HG03196 (cell line): Measurements from ENCODE around the gene COL19A1.

Experiments
- ATAC-seq: cut with Tn5 transposase; IDR thresholded peaks from one replicate; pipeline ENCODE4 v1.9.1; 2021; ENCODE audit not compliant: unreplicated experiment

Gene COL19A1

GRCh38 chr6:70051197-70052124, 185.1 kb downstream of the COL19A1 start:
- no peak for ATAC-seq

- ATAC-seq, result no peak
Observed at GRCh38 chr6:70059039-70059719, 192.8 kb downstream of the COL19A1 start.

- ATAC-seq, result no peak
Observed at GRCh38 chr6:70060680-70061079, 194.3 kb downstream of the COL19A1 start.

- no peak for ATAC-seq
Observed at GRCh38 chr6:70061546-70061945, 195.2 kb downstream of the COL19A1 start.

- no peak for ATAC-seq
Observed at GRCh38 chr6:70062010-70062409, 195.7 kb downstream of the COL19A1 start.

GRCh38 chr6:70072540-70073179, 206.3 kb downstream of the COL19A1 start:
- no peak for ATAC-seq

GRCh38 chr6:70073637-70074036, 207.3 kb downstream of the COL19A1 start:
- no peak for ATAC-seq

- ATAC-seq, result no peak
Observed at GRCh38 chr6:70079241-70079640, 212.9 kb downstream of the COL19A1 start.

- ATAC-seq, result no peak
Observed at GRCh38 chr6:70080443-70081070, 214.2 kb downstream of the COL19A1 start.

- no peak for ATAC-seq
Observed at GRCh38 chr6:70082830-70083229, 216.5 kb downstream of the COL19A1 start.

GRCh38 chr6:70086806-70087205, 220.4 kb downstream of the COL19A1 start:
- ATAC-seq, result no peak

GRCh38 chr6:70094156-70094555, 227.8 kb downstream of the COL19A1 start:
- no peak for ATAC-seq

- ATAC-seq, result no peak
Observed at GRCh38 chr6:70099732-70100131, 233.4 kb downstream of the COL19A1 start.

GRCh38 chr6:70103798-70104197, 237.4 kb downstream of the COL19A1 start:
- ATAC-seq, result no peak

GRCh38 chr6:70107852-70108629, 241.7 kb downstream of the COL19A1 start:
- ATAC-seq, result no peak

- no peak for ATAC-seq
Observed at GRCh38 chr6:70110126-70111022, 244.0 kb downstream of the COL19A1 start.

GRCh38 chr6:70111737-70112136, 245.4 kb downstream of the COL19A1 start:
- ATAC-seq, result no peak

- no peak for ATAC-seq
Observed at GRCh38 chr6:70112716-70113115, 246.4 kb downstream of the COL19A1 start.

- ATAC-seq, result no peak
Observed at GRCh38 chr6:70113171-70113570, 246.8 kb downstream of the COL19A1 start.
